ENCODE measurements around the gene ATF6B.

DNA sequence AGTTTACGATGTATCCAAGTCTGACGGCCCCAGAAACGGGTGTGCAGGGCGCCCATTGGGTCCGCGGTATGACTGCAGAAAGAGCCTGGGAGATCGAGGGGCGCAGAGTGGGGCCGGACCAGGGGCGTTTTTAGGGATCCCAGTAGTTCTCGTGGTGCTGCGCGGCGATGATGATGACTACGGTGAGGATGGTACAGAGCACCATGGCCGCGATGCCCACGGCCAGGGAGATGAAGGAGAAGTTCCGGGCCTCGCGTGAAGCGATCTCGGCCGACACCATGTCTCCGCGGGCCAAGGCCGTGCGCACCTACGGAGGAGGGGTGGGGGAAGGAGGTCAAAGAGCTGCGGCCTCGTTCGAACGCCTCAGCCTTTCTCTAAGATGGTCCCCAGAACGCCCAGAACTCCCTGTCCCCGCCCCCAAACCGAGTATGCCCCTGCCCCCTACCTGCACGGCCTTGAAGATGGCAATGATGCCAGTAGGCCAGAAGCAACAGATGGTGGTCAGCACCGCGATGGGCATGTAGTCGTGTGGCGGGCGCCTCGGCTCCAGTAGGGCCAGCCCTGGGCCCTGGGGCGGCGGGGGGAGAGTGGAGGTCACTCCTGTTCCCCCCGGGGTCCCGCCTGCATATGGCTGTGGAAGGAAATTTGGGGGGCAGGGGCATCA, 21.2 kb upstream of the ATF6B start:
- TF ChIP-seq, protein P1, sequence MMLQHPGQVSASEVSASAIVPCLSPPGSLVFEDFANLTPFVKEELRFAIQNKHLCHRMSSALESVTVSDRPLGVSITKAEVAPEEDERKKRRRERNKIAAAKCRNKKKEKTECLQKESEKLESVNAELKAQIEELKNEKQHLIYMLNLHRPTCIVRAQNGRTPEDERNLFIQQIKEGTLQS (IDR thresholded peaks at IDR 0.05; ENCODE audit: insufficient read depth, low read depth, low read length) = no peak
- no peak for TF ChIP-seq EGR1 (IDR thresholded peaks at IDR 0.05; ENCODE audit: borderline replicate concordance, low read depth, low read length)
- TF ChIP-seq POLR2A (IDR thresholded peaks at IDR 0.05; ENCODE audit: control extremely low read depth in 1 of 2, low read depth in 2 of 2, low read length in 2 of 2) = no peak; a peak in 1 of 3 replicates
- TF ChIP-seq RAD21 (IDR thresholded peaks at IDR 0.05 in 1 of 2, conservative IDR thresholded peaks at IDR 0.05 in 1 of 2; ENCODE audit: low read depth in 2 of 2, low read length in 2 of 2) = no peak
- TF ChIP-seq, protein P2, sequence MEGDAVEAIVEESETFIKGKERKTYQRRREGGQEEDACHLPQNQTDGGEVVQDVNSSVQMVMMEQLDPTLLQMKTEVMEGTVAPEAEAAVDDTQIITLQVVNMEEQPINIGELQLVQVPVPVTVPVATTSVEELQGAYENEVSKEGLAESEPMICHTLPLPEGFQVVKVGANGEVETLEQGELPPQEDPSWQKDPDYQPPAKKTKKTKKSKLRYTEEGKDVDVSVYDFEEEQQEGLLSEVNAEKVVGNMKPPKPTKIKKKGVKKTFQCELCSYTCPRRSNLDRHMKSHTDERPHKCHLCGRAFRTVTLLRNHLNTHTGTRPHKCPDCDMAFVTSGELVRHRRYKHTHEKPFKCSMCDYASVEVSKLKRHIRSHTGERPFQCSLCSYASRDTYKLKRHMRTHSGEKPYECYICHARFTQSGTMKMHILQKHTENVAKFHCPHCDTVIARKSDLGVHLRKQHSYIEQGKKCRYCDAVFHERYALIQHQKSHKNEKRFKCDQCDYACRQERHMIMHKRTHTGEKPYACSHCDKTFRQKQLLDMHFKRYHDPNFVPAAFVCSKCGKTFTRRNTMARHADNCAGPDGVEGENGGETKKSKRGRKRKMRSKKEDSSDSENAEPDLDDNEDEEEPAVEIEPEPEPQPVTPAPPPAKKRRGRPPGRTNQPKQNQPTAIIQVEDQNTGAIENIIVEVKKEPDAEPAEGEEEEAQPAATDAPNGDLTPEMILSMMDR (IDR thresholded peaks at IDR 0.05; ENCODE audit: control extremely low read depth in 1 of 3, insufficient read depth in 1 of 3, low read depth in 1 of 3, low read length in 3 of 3) = no peak
- TF ChIP-seq, protein P3, sequence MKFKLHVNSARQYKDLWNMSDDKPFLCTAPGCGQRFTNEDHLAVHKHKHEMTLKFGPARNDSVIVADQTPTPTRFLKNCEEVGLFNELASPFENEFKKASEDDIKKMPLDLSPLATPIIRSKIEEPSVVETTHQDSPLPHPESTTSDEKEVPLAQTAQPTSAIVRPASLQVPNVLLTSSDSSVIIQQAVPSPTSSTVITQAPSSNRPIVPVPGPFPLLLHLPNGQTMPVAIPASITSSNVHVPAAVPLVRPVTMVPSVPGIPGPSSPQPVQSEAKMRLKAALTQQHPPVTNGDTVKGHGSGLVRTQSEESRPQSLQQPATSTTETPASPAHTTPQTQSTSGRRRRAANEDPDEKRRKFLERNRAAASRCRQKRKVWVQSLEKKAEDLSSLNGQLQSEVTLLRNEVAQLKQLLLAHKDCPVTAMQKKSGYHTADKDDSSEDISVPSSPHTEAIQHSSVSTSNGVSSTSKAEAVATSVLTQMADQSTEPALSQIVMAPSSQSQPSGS (IDR thresholded peaks at IDR 0.05; ENCODE audit: low read length) = no peak

All from H1 (cell line).